NCI-H146 (cell line): Measurements from ENCODE around the gene TSPAN9.

Experiments used
- DNase-seq: peaks from one replicate; lab custom pipeline; 2025; lab: John Stamatoyannopoulos, UW

Gene TSPAN9

DNA sequence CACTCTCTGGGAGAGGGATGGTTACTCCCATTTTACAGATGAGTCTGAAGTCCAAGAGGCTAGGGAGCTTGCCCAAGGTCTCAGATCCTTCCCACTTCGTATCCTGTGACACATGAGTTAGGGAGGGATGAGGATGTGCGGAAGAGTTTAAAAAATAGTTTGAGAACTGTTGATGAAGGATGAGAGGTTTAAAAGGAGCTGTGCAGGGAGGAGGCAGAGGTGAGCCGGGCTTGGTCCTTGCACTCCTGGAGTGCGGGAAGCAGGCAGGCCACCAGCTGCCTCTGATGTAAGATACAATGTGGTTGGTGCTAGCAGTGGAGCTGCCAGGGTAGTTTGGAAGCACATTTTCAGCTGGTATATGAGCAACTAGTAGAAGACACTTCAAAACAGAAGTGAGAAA lies 46.5 kb downstream of the TSPAN9 start:
- DNase-seq = no peak

GRCh38 chr12:3124917-3125316 lies 47.7 kb downstream of the TSPAN9 start:
- no peak for DNase-seq

DNA sequence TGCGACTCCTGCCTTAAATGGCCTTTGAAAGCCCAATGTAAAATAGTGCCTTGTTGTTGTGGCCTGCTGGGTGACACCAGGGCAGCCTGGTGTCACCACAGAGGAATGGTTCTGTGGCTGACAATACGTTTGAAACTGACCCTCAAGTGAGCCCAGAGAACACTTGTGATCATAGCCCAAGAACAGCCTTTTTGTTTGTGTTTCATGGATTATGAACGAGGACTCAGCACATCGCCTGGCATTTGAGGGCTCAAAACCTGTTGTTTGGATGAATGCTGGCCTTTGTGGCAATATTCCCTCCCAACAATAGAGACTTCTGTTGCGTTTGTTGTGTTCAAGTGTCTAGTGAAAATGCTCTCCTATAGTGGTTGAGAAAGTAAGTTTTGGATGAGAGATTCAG lies 48.5 kb downstream of the TSPAN9 start:
- no peak for DNase-seq

DNA sequence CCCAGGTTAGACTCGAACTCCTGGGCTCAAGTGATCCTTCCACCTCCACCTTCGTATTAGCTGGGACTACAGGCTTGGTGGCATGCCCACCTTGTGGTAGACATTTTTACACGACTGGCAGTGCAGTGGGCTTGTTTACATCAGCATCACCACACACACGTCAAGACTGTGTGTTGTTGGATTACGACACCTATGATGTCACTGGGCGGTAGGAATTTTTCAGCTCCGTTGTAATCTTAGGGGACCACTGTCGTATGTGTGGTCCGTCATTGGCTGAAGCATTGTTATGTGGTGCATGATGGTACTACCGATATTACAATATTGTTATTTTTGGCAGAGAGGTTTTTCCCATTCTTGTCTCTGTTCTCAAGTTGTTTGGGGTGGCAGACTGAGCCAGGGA lies 50.7 kb downstream of the TSPAN9 start:
- no peak for DNase-seq

GRCh38 chr12:3128498-3129293 lies 51.5 kb downstream of the TSPAN9 start:
- DNase-seq = no peak

GRCh38 chr12:3129301-3130056 lies 52.3 kb downstream of the TSPAN9 start:
- no peak for DNase-seq

- peak; percentile 23 for DNase-seq
These were observed 53.1 kb downstream of the TSPAN9 start for GRCh38 chr12:3130057-3130830.

GRCh38 chr12:3131129-3131528 lies 54.0 kb downstream of the TSPAN9 start:
- peak; percentile 93 for DNase-seq

GRCh38 chr12:3132636-3133404 lies 55.6 kb downstream of the TSPAN9 start:
- peak; percentile 43 for DNase-seq

DNA sequence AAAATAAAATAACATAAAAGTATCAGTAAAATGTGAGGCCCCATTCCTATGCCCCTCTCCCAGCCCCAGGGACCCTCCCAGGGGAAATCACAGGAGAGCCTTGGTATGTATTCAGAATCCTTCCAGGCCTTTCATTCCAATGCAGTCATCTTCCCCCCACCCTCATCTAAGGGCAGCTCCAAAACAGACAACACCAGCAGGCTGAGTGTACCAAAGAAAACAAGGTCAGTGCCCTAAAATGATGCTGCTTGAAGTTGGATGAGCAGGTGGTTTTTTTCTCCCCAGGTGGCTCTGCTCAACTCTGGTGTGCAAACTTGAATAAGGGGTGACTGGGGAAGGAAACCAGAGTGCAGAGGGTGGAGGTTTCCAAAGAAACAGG lies 56.2 kb downstream of the TSPAN9 start:
- no peak for DNase-seq

- no peak for DNase-seq
These were observed 56.9 kb downstream of the TSPAN9 start for GRCh38 chr12:3134126-3134525.

- DNase-seq = no peak
These were observed 57.5 kb downstream of the TSPAN9 start for GRCh38 chr12:3134526-3135135.

- peak; percentile 81 for DNase-seq
These were observed 58.6 kb downstream of the TSPAN9 start for GRCh38 chr12:3135522-3136461.

GRCh38 chr12:3136641-3137267 lies 59.6 kb downstream of the TSPAN9 start:
- DNase-seq = no peak

DNA sequence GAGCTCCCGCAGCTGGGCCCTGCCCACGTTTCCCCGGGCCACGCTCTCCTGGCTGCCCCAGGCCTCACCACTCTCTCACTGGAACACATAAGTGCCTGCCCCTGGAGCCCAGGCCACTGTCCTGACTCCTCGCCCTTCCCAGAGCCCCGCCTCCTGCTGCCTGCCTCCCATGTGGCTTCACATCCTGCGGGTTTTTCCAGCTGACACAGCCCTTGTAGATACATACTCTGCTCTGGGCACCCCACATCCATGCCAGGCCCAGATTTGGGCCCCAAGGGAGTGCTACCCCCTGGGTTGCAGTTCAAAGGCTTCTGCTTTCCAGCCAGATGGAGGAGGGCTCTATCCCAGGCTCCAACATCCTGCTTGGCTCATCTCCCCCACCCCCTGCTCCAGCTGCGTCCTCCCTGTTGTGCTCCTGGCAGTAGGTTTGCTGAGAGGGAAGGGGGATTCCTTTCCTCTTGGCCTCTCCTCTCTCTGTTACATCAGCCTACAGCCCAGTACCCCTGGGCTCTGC lies 60.1 kb downstream of the TSPAN9 start:
- DNase-seq = no peak

GRCh38 chr12:3137814-3138445 lies 60.8 kb downstream of the TSPAN9 start:
- DNase-seq = no peak

DNA sequence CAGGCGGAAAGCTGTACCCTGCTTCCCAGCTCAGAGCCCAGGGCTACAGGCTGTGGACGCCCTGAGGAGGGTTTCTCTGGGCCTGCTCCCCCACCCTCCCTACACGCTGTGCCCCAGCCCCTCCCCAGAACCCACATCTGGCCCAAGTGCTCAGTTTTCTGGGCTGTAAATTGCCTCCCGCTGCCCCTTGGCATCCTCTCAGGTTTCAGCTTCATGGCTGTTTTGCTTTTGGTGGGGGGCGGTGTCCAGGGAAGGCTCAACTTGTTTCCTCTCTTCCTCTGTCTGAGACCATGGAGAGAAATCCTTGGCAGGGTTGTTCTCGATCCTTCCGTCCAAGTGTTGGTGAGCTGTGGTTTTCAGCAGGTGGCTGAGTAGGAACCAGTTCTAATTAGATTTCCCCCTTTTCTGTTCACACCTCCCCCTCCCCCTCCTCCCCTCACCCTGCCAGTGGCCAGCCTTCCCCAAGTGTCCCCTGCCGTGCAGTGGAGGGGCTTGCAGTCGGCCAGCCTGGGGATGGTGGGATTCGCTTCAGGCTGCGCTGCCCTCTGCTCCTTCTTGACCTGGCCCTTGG lies 61.8 kb downstream of the TSPAN9 start:
- no peak for DNase-seq

DNA sequence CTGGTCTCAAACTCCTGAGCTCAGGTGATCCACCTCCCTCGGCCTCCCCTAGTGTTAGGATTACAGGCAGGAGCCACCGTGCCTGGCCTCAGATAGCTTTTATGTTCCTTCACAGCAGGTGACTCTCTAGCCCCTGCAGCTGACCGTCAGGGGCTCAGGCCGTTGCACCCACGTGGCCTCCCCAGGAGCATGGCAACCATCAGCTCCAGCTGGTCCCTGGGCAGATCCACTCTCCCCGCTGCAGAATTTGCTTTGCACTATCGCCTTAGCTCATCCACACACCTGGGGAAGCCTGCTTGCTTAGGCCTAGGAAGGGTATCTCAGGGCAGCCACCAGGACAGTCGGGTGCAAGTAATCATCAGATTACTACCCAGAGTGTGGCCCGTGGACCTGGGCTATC lies 62.6 kb downstream of the TSPAN9 start:
- peak; percentile 34 for DNase-seq

DNA sequence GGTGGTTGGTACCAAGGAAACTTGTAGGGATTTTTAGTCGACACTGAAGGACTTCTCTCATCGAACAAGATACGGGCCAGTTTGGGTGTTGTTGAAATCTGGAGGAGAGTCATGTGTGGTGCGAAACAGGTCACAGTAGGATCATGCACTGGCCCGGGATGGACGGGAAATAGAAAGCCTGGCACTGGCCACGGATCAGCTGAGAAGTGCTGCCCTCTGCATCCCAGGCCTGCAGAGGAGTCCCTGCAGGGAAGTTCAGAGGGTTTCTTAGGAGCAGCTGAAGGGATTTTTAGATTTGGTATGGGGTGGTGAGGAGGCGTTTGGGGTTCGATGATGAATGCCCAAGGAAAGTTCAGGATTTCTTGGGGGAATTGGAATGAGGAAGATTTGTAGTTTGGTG lies 63.1 kb downstream of the TSPAN9 start:
- DNase-seq = no peak
